BE2C (cell line): ENCODE measurements around the gene ADAM20.
A peak's percentile ranks its signal among the peaks of the same experiment; 100 is the strongest.

Experiments
- DNase-seq: peaks from one replicate; pipeline ENCODE4 v3.0.0-alpha.2; 2020
- H3K27me3 ChIP-seq: fragments of 250-450 bp; sonication (Bioruptor Pico); 2 replicates; pipeline ENCODE4 v1.5.1; 2020; ENCODE audit warnings: mild to moderate bottlenecking
- H3K36me3 ChIP-seq: fragments of 250-450 bp; sonication (Bioruptor Pico); 2 replicates; pipeline ENCODE4 v1.5.1; 2020; ENCODE audit warnings: mild to moderate bottlenecking
- H3K4me1 ChIP-seq: fragments of 250-450 bp; sonication (Bioruptor Pico); 2 replicates; pipeline ENCODE4 v1.5.1; 2020
- H3K4me3 ChIP-seq: 2 replicates; pipeline ENCODE4 v1.5.1; 2011; ENCODE audit warnings: low read depth, low read length
- H3K9me3 ChIP-seq: fragments of 250-450 bp; sonication (Bioruptor Pico); 2 replicates; pipeline ENCODE4 v1.5.1; 2020
- CTCF ChIP-seq: IDR thresholded peaks from 2 replicates; pipeline ENCODE4 v1.5.1; 2012; ENCODE audit warnings: mild to moderate bottlenecking, low read depth, low read length

The ADAM20 gene

GRCh38 chr14:70527501-70528105, 7.2 kb downstream of the ADAM20 start:
- Histone ChIP-seq H3K4me3 (no peak overlapping the region), H3K27me3 (no peaks in the 10 kb centered on the region), H3K36me3 (no peaks in the 10 kb centered on the region), H3K9me3 (no peaks in the 10 kb centered on the region), H3K4me1 (no peaks in the 10 kb centered on the region)
- TF ChIP-seq CTCF: no peak
- no peak for DNase-seq

DNA sequence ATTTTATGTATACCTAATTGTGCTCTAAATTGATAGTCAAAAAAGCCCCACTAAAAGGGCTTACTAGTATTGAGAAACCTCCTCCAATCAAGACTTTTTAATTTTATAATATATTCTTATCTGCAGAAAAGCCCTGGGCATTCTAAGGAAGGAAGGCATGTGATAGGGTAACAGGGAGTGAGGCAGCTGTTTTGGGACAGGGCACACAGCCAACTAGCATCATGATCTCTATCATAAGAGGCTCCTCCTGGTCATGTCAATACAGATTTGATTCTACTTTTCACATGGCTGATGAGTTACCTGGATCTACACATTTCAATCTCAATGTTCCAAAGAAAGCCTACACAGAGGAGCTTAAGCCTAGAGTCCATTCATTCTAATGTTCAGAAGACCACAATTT, 9.1 kb downstream of the ADAM20 start:
- Histone ChIP-seq H3K4me1 (no peaks in the 10 kb centered on the region), H3K36me3 (no peaks in the 10 kb centered on the region), H3K9me3 (no peaks in the 10 kb centered on the region), H3K4me3 (no peak overlapping the region), H3K27me3 (no peaks in the 10 kb centered on the region)
- no peak for TF ChIP-seq CTCF
- DNase-seq: peak; percentile 20

GRCh38 chr14:70515811-70516210, 19.0 kb downstream of the ADAM20 start:
- Histone ChIP-seq H3K9me3 (no peaks in the 10 kb centered on the region), H3K4me1 (no peaks in the 10 kb centered on the region), H3K36me3 (no peaks in the 10 kb centered on the region), H3K27me3 (no peaks in the 10 kb centered on the region), H3K4me3 (no peak overlapping the region)
- no peak for TF ChIP-seq CTCF
- DNase-seq: no peak

- Histone ChIP-seq H3K4me1 (no peaks in the 10 kb centered on the region), H3K9me3 (no peaks in the 10 kb centered on the region), H3K27me3 (no peaks in the 10 kb centered on the region), H3K36me3 (no peaks in the 10 kb centered on the region), H3K4me3 (no peak overlapping the region)
- DNase-seq: no peak
- TF ChIP-seq CTCF: no peak
Observed at GRCh38 chr14:70514168-70515069, 20.4 kb downstream of the ADAM20 start.

DNA sequence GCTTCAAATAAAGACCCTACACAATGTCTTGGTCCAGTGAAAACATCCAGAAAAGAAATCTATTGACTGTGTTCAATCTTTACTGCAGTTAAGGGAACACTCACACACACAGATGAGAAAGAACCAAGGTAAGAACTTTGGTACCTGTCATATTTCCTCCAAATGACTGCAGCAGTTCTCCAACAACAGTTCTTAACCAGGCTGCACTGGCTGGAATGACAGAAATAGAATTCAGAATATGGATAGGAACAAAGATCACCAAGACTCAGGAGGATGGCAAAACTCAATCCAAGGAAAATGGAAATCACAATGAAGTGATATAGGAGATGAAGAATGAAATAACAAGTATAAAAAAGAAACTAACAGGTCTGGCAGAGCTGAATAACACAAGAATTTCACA, 36.6 kb downstream of the ADAM20 start:
- Histone ChIP-seq H3K4me3 (no peak overlapping the region), H3K4me1 (no peaks in the 10 kb centered on the region)

More for the DNA sequence above, 36.6 kb downstream of the ADAM20 start:
- Histone ChIP-seq H3K36me3 (no peaks in the 10 kb centered on the region), H3K27me3 (no peaks in the 10 kb centered on the region), H3K9me3 (no peaks in the 10 kb centered on the region)
- DNase-seq: no peak
- TF ChIP-seq CTCF: no peak
